ENCODE results near the gene DNPEP.
"Not testable (repeated sequence)": the region's sequence is repeated elsewhere in the genome, so short reads cannot be mapped to it uniquely, and the experiment has no call there.

The DNPEP gene

DNA sequence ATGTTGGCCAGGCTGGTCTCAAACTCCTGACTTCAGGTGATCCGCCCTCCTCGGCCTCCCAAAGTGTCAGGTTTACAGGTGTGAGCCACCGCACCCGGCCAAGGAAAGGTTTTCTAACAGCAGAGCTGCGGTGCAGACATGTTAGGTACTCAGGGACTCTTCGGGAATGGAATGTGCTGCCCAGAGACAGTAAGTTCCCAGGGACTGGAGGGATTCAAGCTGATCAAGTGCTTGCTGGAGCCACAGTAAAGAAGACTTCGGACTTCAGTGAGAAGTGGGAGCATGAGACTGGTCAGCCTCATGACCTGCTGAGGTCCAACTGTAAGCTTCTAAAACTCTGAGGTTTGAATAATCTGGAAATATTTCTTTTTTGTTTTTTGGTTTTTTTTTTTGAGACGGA, 22.7 kb upstream of the DNPEP start:
- H3K4me3 ChIP-seq (ENCODE audit: low read depth, low read length): no peak overlapping the region
- TF ChIP-seq, protein P1, sequence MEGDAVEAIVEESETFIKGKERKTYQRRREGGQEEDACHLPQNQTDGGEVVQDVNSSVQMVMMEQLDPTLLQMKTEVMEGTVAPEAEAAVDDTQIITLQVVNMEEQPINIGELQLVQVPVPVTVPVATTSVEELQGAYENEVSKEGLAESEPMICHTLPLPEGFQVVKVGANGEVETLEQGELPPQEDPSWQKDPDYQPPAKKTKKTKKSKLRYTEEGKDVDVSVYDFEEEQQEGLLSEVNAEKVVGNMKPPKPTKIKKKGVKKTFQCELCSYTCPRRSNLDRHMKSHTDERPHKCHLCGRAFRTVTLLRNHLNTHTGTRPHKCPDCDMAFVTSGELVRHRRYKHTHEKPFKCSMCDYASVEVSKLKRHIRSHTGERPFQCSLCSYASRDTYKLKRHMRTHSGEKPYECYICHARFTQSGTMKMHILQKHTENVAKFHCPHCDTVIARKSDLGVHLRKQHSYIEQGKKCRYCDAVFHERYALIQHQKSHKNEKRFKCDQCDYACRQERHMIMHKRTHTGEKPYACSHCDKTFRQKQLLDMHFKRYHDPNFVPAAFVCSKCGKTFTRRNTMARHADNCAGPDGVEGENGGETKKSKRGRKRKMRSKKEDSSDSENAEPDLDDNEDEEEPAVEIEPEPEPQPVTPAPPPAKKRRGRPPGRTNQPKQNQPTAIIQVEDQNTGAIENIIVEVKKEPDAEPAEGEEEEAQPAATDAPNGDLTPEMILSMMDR (IDR thresholded peaks at IDR 0.05; ENCODE audit: low read depth, low read length): no peak

DNA sequence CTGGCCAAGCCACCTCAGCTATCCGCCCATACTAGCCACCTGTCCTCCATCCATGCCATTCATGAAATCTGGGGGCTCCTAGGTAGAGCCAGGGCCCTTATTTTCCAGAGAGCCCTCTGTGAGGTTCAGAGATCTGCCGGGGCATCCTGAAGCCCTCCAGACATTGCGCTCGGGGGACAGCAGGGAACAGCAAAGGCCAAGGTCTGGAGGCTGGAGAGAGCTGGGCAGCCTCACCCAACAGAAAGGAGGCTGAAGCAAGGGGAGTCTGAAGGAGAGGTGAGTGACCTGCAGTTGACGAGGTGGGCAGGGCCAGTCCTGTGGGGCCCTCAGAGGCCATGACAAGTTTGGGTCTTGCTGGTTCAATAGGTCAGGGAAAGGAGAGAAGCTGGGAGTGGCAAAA, 21.9 kb upstream of the DNPEP start:
- TF ChIP-seq, protein P1 (IDR thresholded peaks at IDR 0.05; ENCODE audit: low read depth, low read length): no peak

DNA sequence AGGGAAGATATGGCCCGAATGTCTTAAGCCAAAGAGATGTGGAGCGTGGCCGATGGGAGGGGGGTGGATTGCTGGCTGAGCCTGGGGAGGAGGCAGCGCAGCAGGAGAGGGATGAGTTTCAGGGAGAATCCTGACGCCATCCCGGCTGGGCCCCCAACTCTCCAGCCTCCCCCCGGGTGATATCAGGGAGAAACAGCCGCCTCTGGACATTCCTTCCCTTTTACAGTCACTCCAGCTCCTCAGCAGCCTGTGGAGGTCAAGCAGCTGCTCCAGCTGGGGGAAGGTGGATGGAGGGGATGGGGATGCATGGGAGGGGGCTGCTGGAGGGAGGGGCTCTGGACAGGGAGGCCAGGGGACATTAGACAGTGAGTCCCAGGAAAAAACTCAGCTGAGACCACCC, 20.9 kb upstream of the DNPEP start:
- TF ChIP-seq, protein P1 (IDR thresholded peaks at IDR 0.05; ENCODE audit: low read depth, low read length): no peak
- no peak overlapping the region for H3K4me3 ChIP-seq (ENCODE audit: low read depth, low read length)

More for the DNA sequence above, 21.9 kb upstream of the DNPEP start:
- H3K4me3 ChIP-seq (ENCODE audit: low read depth, low read length): no peak overlapping the region

DNA sequence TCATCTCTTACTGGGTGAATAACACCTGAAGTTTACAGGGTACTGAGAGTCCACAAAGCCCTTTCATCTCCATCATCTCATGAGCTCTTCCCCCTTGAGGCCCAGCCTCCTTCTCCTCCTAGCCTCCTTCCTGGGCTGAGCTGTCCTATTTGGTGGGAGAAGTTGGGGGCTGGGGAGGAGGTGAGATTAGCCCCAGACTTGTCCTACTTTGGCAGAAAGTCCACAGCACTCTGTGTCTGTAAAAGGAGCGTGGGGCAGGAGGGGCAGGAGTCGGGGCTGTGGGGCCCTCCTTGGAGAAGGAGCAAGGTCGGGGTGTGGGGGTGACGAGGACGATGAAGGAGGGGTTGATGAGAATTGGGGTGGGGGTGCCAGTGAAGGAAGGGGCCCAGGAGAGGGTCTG, 20.5 kb upstream of the DNPEP start:
- TF ChIP-seq, protein P1 (IDR thresholded peaks at IDR 0.05; ENCODE audit: low read depth, low read length): no peak
- H3K4me3 ChIP-seq (ENCODE audit: low read depth, low read length): no peak overlapping the region

GRCh38 chr2:219407343-219407742, 19.6 kb upstream of the DNPEP start:
- H3K4me3 ChIP-seq (ENCODE audit: low read depth, low read length): not testable (repeated sequence)

DNA sequence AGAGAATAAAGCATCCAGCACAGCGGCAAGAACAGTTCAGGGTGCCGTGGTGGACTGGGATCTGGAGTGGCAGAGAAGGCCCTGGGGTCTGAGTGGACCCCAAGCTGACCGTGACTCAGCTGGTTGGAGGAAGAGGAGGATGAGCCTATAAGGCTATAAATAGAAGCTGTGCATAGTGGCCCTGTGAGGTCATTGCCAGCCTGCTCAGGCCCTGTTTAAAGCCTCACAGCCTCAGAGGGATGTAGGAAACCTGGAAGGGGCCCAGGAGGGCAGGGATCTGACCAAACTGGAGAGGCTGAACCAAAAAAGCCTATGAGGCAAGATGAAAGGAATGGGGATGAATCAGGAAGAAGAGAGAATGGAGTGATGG, 19.1 kb upstream of the DNPEP start:
- TF ChIP-seq, protein P1 (IDR thresholded peaks at IDR 0.05; ENCODE audit: low read depth, low read length): no peak
- no peak overlapping the region for H3K4me3 ChIP-seq (ENCODE audit: low read depth, low read length)

GRCh38 chr2:219405958-219406860, 18.5 kb upstream of the DNPEP start:
- TF ChIP-seq, protein P1 (IDR thresholded peaks at IDR 0.05; ENCODE audit: low read depth, low read length): no peak
- H3K4me3 ChIP-seq (ENCODE audit: low read depth, low read length): no peak overlapping the region

All from WI38 (cell line).